HCT116 (cell line): ENCODE data around the gene NGFR. TPM values are rescaled to one million over a fixed set of nuclear protein-coding genes. Genes with fewer than 3 reads are reported as not detected.
A peak's percentile ranks its signal among the peaks of the same experiment; 100 is the strongest.

Source experiments
- ATAC-seq: fragments of 200-7000 bp; cut with Tn5 transposase; 2 replicates; pipeline ENCODE4 v1.9.1; 2020; ENCODE audit warnings: mild to moderate bottlenecking, moderate library complexity
- BruUV-seq: library from RNA; stranded (reverse); fragments of 400-500 nt; replicated peaks from 2 replicates; lab custom pipeline; 2021; lab: Mats Ljungman, UMichigan
- CTCF ChIA-PET: fragments of 300-600 bp; sonication (Branson Sonifier 250); formaldehyde crosslinking; loops from one replicate; lab custom pipeline; 2021; ENCODE audit warnings: antibody characterized with exemption; lab: Charles Lee
- POLR2A ChIA-PET: fragments of 300-600, 350-600 bp; sonication (Branson Sonifier 250); formaldehyde crosslinking; loops from one replicate; lab custom pipeline; 2021; ENCODE audit warnings: antibody characterized with exemption; lab: Charles Lee
- RAD21 ChIA-PET, 2 experiments: fragments of 300-600 bp; sonication (Branson Sonifier 250); formaldehyde crosslinking; loops; one replicate each; lab custom pipeline; 2023; ENCODE audit warnings: low total read pairs in 2 of 2; ENCODE audit not compliant: uncharacterized antibody in 2 of 2, unreplicated experiment in 2 of 2, low non-redundant PET in 1 of 2; lab: Charles Lee
- DNase-seq: peaks from one replicate; pipeline ENCODE4 v3.0.0-alpha.2; 2010; ENCODE audit warnings: low read depth, low spot score
- H2AFZ ChIP-seq: fragments of 200-600 bp; shearing (Covaris generic), sonication (generic); 2 replicates; pipeline ENCODE4 v1.6.1; 2017; ENCODE audit warnings: low read depth, mixed run types, mixed read lengths, antibody characterized with exemption, low read length; ENCODE audit not compliant: poor library complexity, severe bottlenecking
- H3K27ac ChIP-seq: 2 replicates; pipeline ENCODE4 v1.5.1; 2012; ENCODE audit warnings: low read depth, low read length
- H3K27me3 ChIP-seq: fragments of 200-600 bp; sonication (generic); 2 replicates; pipeline ENCODE4 v1.6.1; 2016; ENCODE audit warnings: mixed run types, low read length, mixed read lengths; ENCODE audit not compliant: insufficient read depth
- H3K36me3 ChIP-seq, 2 experiments: fragments of 200-500 bp in 1 of 2; fragments of 200-600 bp in 1 of 2; sonication (Bioruptor generic) in 1 of 2; sonication (generic) in 1 of 2; 2 replicates each; pipeline versions ENCODE4 v1.5.1 to v1.6.1; 2014 to 2016; ENCODE audit warnings: low read length in 2 of 2, inconsistent platforms in 1 of 2, mixed read lengths in 1 of 2, mixed run types in 1 of 2; ENCODE audit not compliant: insufficient read depth in 2 of 2, control insufficient read depth in 1 of 2
- H3K4me1 ChIP-seq, 2 experiments: fragments of 200-600 bp in 1 of 2; sonication (generic) in 1 of 2; 2 replicates each; pipeline versions ENCODE4 v1.5.1 to v1.6.1; 2012 to 2017; ENCODE audit warnings: low read length in 2 of 2, inconsistent platforms in 1 of 2, mild to moderate bottlenecking in 1 of 2, mixed read lengths in 1 of 2, mixed run types in 1 of 2, moderate library complexity in 1 of 2; ENCODE audit not compliant: insufficient read depth in 2 of 2, control insufficient read depth in 1 of 2
- H3K4me2 ChIP-seq: fragments of 200-600 bp; sonication (generic); 2 replicates; pipeline ENCODE4 v1.6.1; 2017; ENCODE audit warnings: mixed run types, low read length, mixed read lengths
- H3K4me3 ChIP-seq, 2 experiments: fragments of 200-600 bp in 1 of 2; sonication (generic) in 1 of 2; replicated peaks in 1 of 2; 2 replicates each; pipeline ENCODE4 v1.5.1; 2011 to 2016; ENCODE audit warnings: low read length in 2 of 2, control low read depth in 1 of 2, low read depth in 1 of 2, mild to moderate bottlenecking in 1 of 2, mixed read lengths in 1 of 2, mixed run types in 1 of 2
- H3K79me2 ChIP-seq: fragments of 200-600 bp; sonication (generic); 2 replicates; pipeline ENCODE4 v1.6.1; 2017; ENCODE audit warnings: mild to moderate bottlenecking, mixed run types, low read length, moderate library complexity, mixed read lengths; ENCODE audit not compliant: insufficient read depth
- H3K9ac ChIP-seq: fragments of 200-600 bp; sonication (generic); 2 replicates; pipeline ENCODE4 v1.6.1; 2016; ENCODE audit warnings: low read length, mixed read lengths
- H3K9me2 ChIP-seq: fragments of 200-600 bp; sonication (generic), shearing (Covaris generic); 2 replicates; pipeline ENCODE4 v1.6.1; 2017; ENCODE audit warnings: mixed run types, mild to moderate bottlenecking, moderate library complexity; ENCODE audit not compliant: insufficient read depth
- H3K9me3 ChIP-seq, 2 experiments: fragments of 200-500 bp in 1 of 2; fragments of 200-600 bp in 1 of 2; sonication (Bioruptor generic) in 1 of 2; sonication (generic) in 1 of 2; 2 replicates each; pipeline ENCODE4 v1.6.1; 2014 to 2017; ENCODE audit warnings: low read length in 2 of 2, mixed read lengths in 2 of 2, inconsistent platforms in 1 of 2, low read depth in 1 of 2, mild to moderate bottlenecking in 1 of 2, mixed run types in 1 of 2, moderate library complexity in 1 of 2; ENCODE audit not compliant: control insufficient read depth in 1 of 2, insufficient read depth in 1 of 2
- H4K20me1 ChIP-seq: fragments of 200-600 bp; sonication (generic), shearing (Covaris generic); 2 replicates; pipeline ENCODE4 v1.6.1; 2017; ENCODE audit warnings: mixed run types, mild to moderate bottlenecking, moderate library complexity; ENCODE audit not compliant: insufficient read depth
- CEBPB ChIP-seq: IDR thresholded peaks from 2 replicates; pipeline ENCODE4 v1.6.1; 2012; ENCODE audit warnings: low read depth
- EZH2 ChIP-seq: fragments of 200-600 bp; sonication (generic); IDR thresholded peaks from 2 replicates; pipeline ENCODE4 v1.6.1; 2017; ENCODE audit warnings: antibody characterized with exemption, mixed run types
- JUND ChIP-seq: IDR thresholded peaks from 2 replicates; pipeline ENCODE4 v1.6.1; 2012
- POLR2A ChIP-seq: IDR thresholded peaks from 2 replicates; pipeline ENCODE4 v1.7.0; 2011; ENCODE audit warnings: borderline replicate concordance; ENCODE audit not compliant: insufficient read depth, insufficient read length; ENCODE audit errors: extremely low read depth
- POLR2AphosphoS5 ChIP-seq: IDR thresholded peaks from 2 replicates; pipeline ENCODE4 v1.6.1; 2011; ENCODE audit warnings: mild to moderate bottlenecking, low read depth, low read length, moderate library complexity
- SP1 ChIP-seq: IDR thresholded peaks from 2 replicates; pipeline ENCODE4 v1.6.1; 2012; ENCODE audit warnings: low read depth
- ZNF274 ChIP-seq: fragments of 200-500 bp; sonication (Bioruptor generic); IDR thresholded peaks from 2 replicates; pipeline ENCODE4 v1.6.1; 2014; ENCODE audit warnings: mild to moderate bottlenecking, low read depth, low read length, inconsistent platforms
- intact Hi-C: fragments of 100-400 bp; cut with micrococcal nuclease; formaldehyde crosslinking; loops from 2 replicates; pipeline ENCODE4 v1.10.0; 2022
- total RNA-seq: library from RNA; stranded (reverse); gene quantifications from one replicate; pipeline ENCODE4 v1.2.1, GENCODE V29; 2021; ENCODE audit not compliant: unreplicated experiment
- TF ChIP-seq, protein P1 (sequence below): IDR thresholded peaks from 2 replicates; pipeline ENCODE4 v1.6.1; 2011; ENCODE audit warnings: mild to moderate bottlenecking, low read length, moderate library complexity; ENCODE audit not compliant: insufficient replicate concordance; ENCODE audit errors: extremely low read depth
- TF ChIP-seq, protein P2 (sequence below): IDR thresholded peaks from 2 replicates; pipeline ENCODE4 v1.6.1; 2012; ENCODE audit warnings: low read depth

Gene NGFR
- total RNA-seq, 1 experiment from 2014 or later = 6.1 TPM

DNA sequence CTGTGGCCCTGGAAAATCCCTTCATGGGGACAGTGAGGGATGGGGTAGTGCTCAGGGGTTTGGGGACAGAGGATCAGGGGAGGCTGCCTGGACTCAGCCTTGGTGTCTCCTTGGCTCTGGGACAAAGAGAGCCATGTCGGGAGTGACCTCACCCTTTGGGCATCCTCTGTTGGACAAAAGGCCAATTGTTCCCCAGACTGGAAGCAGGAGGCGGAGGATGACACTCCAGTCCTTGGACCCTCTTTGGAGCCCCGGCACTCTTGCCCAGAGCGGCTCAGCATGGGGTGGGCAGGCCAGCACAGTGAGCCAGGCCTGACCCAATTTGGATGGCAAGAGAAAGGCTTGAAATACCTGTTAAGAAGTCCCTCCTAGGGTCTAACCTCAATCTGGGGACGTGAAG, 41.0 kb upstream of the NGFR start:
- ChIA-PET CTCF (interaction anchor here (0.8 to 1.3 kb wide), 4 partner anchors 8 to 102 kb away, joined by 3 to 4 read pairs (median 3); no protein-coding TSS in a partner anchor), POLR2A (no interaction called here), RAD21 (no interaction called here)
- no TSS peak for BruUV-seq
- Histone ChIP-seq H3K36me3 (no peaks in the 10 kb centered on the region), H3K4me2 (peak overlapping the region; percentile 42), H3K27me3 (peaks cover 21% of the 10 kb centered on the region; the same call in 1 of the 2 replicates), H2AFZ (no peak overlapping the region), H3K4me1 (peaks cover 5 to 26% of the 10 kb centered on the region in 2 experiments; a peak in 3 of 4 replicates), H3K79me2 (no peaks in the 10 kb centered on the region), H3K4me3 (no peak overlapping the region), H3K9me3 (no peaks in the 10 kb centered on the region), H3K9ac (no peak overlapping the region), H3K9me2 (no peaks in the 10 kb centered on the region), H4K20me1 (no peaks in the 10 kb centered on the region), H3K27ac (no peak overlapping the region)
- TF ChIP-seq SP1 (no peak), POLR2AphosphoS5 (no peak), CEBPB (no peak), ZNF274 (no peak), POLR2A (no peak), EZH2 (no peak), JUND (no peak)
- TF ChIP-seq, protein P1, sequence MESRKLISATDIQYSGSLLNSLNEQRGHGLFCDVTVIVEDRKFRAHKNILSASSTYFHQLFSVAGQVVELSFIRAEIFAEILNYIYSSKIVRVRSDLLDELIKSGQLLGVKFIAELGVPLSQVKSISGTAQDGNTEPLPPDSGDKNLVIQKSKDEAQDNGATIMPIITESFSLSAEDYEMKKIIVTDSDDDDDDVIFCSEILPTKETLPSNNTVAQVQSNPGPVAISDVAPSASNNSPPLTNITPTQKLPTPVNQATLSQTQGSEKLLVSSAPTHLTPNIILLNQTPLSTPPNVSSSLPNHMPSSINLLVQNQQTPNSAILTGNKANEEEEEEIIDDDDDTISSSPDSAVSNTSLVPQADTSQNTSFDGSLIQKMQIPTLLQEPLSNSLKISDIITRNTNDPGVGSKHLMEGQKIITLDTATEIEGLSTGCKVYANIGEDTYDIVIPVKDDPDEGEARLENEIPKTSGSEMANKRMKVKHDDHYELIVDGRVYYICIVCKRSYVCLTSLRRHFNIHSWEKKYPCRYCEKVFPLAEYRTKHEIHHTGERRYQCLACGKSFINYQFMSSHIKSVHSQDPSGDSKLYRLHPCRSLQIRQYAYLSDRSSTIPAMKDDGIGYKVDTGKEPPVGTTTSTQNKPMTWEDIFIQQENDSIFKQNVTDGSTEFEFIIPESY = no peak
- TF ChIP-seq, protein P2, sequence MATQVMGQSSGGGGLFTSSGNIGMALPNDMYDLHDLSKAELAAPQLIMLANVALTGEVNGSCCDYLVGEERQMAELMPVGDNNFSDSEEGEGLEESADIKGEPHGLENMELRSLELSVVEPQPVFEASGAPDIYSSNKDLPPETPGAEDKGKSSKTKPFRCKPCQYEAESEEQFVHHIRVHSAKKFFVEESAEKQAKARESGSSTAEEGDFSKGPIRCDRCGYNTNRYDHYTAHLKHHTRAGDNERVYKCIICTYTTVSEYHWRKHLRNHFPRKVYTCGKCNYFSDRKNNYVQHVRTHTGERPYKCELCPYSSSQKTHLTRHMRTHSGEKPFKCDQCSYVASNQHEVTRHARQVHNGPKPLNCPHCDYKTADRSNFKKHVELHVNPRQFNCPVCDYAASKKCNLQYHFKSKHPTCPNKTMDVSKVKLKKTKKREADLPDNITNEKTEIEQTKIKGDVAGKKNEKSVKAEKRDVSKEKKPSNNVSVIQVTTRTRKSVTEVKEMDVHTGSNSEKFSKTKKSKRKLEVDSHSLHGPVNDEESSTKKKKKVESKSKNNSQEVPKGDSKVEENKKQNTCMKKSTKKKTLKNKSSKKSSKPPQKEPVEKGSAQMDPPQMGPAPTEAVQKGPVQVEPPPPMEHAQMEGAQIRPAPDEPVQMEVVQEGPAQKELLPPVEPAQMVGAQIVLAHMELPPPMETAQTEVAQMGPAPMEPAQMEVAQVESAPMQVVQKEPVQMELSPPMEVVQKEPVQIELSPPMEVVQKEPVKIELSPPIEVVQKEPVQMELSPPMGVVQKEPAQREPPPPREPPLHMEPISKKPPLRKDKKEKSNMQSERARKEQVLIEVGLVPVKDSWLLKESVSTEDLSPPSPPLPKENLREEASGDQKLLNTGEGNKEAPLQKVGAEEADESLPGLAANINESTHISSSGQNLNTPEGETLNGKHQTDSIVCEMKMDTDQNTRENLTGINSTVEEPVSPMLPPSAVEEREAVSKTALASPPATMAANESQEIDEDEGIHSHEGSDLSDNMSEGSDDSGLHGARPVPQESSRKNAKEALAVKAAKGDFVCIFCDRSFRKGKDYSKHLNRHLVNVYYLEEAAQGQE = no peak
- ATAC-seq = peak; percentile 75
- DNase-seq = peak; percentile 27
- intact Hi-C loops = no loop called here
